CD14-positive monocyte (primary cell): ENCODE measurements around the gene HOXB8. TPM values are rescaled to one million over a fixed set of nuclear protein-coding genes. Genes with fewer than 3 reads are reported as not detected.

Experiments
- DNase-seq, 3 donors: peaks; one replicate each; pipeline ENCODE4 v3.0.0-alpha.2; 2011 to 2022
- H2AFZ ChIP-seq: 2 replicates; pipeline ENCODE4 v1.6.0; 2012; ENCODE audit warnings: mild to moderate bottlenecking, low read depth, low read length, inconsistent platforms; ENCODE audit not compliant: insufficient read depth, poor library complexity, severe bottlenecking
- H3K27ac ChIP-seq, 2 donors: 1 replicate in 1 of 2; 2 replicates in 1 of 2; pipeline ENCODE4 v1.5.1; 2012 to 2013; ENCODE audit warnings: low read length in 2 of 2, control low read depth in 1 of 2, inconsistent platforms in 1 of 2, low read depth in 1 of 2, mild to moderate bottlenecking in 1 of 2
- H3K27me3 ChIP-seq, 2 donors: one replicate each; pipeline versions ENCODE4 v1.6.0 to v1.6.1; 2011 to 2013; ENCODE audit warnings: low read length in 2 of 2; ENCODE audit not compliant: control insufficient read depth in 2 of 2, insufficient read depth in 2 of 2
- H3K36me3 ChIP-seq, 2 donors: replicated peaks in 1 of 2; 1 replicate in 1 of 2; 2 replicates in 1 of 2; pipeline versions ENCODE4 v1.5.1 to v1.6.1; 2012 to 2013; ENCODE audit warnings: low read length in 2 of 2, control low read depth in 1 of 2, inconsistent platforms in 1 of 2, mild to moderate bottlenecking in 1 of 2; ENCODE audit not compliant: insufficient read depth in 2 of 2, control insufficient read depth in 1 of 2
- H3K4me1 ChIP-seq, 2 donors: 1 replicate in 1 of 2; 2 replicates in 1 of 2; pipeline versions ENCODE4 v1.5.1 to v1.6.1; 2012 to 2013; ENCODE audit warnings: low read length in 2 of 2, control low read depth in 1 of 2, inconsistent platforms in 1 of 2, mild to moderate bottlenecking in 1 of 2, moderate library complexity in 1 of 2; ENCODE audit not compliant: insufficient read depth in 2 of 2, control insufficient read depth in 1 of 2
- H3K4me2 ChIP-seq: replicated peaks from 2 replicates; pipeline ENCODE3; 2012; ENCODE audit warnings: low read length, moderate library complexity, mild to moderate bottlenecking; ENCODE audit not compliant: poor library complexity, severe bottlenecking; ENCODE audit errors: extremely low read depth
- H3K4me3 ChIP-seq, 3 experiments: fragments of 200-600 bp in 1 of 3; sonication (generic) in 1 of 3; replicated peaks in 1 of 3; 1 replicate in 2 of 3; 2 replicates in 1 of 3; pipeline ENCODE4 v1.5.1; 2011 to 2013; ENCODE audit warnings: low read length in 3 of 3, mild to moderate bottlenecking in 3 of 3, control low read depth in 2 of 3, low read depth in 2 of 3, inconsistent platforms in 1 of 3, moderate library complexity in 1 of 3
- H3K79me2 ChIP-seq: 2 replicates; pipeline ENCODE4 v1.6.0; 2012; ENCODE audit warnings: mild to moderate bottlenecking, control low read depth, inconsistent platforms, low read length, moderate library complexity; ENCODE audit not compliant: insufficient read depth
- H3K9ac ChIP-seq: 2 replicates; pipeline ENCODE4 v1.6.0; 2017; ENCODE audit warnings: low read length, mild to moderate bottlenecking; ENCODE audit not compliant: insufficient read depth, poor library complexity, severe bottlenecking
- H3K9me3 ChIP-seq, 2 donors: replicated peaks in 1 of 2; 1 replicate in 1 of 2; 2 replicates in 1 of 2; pipeline versions ENCODE4 v1.5.1 to v1.6.1; 2012 to 2013; ENCODE audit warnings: low read length in 2 of 2, control low read depth in 1 of 2; ENCODE audit not compliant: control insufficient read depth in 1 of 2, insufficient read depth in 1 of 2
- H4K20me1 ChIP-seq: 2 replicates; pipeline ENCODE4 v1.6.0; 2012; ENCODE audit warnings: mild to moderate bottlenecking, low read length, control low read depth, moderate library complexity; ENCODE audit not compliant: insufficient read depth
- H3K27ac Mint-ChIP-seq, 7 donors: one replicate each; pipeline ENCODE4 v1.8.0; 2020; ENCODE audit warnings: mild to moderate bottlenecking in 7 of 7, mixed read lengths in 7 of 7, moderate library complexity in 6 of 7, inconsistent platforms in 2 of 7
- H3K27me3 Mint-ChIP-seq, 3 donors: one replicate each; pipeline ENCODE4 v1.8.0; 2021 to 2022; ENCODE audit warnings: low read depth in 3 of 3, mild to moderate bottlenecking in 3 of 3, mixed read lengths in 3 of 3, moderate library complexity in 3 of 3, inconsistent platforms in 1 of 3
- H3K36me3 Mint-ChIP-seq, 2 donors: one replicate each; pipeline ENCODE4 v1.8.0; 2020; ENCODE audit warnings: mixed read lengths in 2 of 2, inconsistent platforms in 1 of 2, mild to moderate bottlenecking in 1 of 2
- H3K4me1 Mint-ChIP-seq: one replicate; pipeline ENCODE4 v1.8.0; 2020; ENCODE audit warnings: mild to moderate bottlenecking, mixed read lengths
- H3K4me3 Mint-ChIP-seq, 2 donors: one replicate each; pipeline ENCODE4 v1.8.0; 2020; ENCODE audit warnings: mild to moderate bottlenecking in 2 of 2, mixed read lengths in 2 of 2, moderate library complexity in 1 of 2
- H3K9me3 Mint-ChIP-seq, 7 donors: one replicate each; pipeline ENCODE4 v1.8.0; 2020 to 2022; ENCODE audit warnings: mixed read lengths in 7 of 7, mild to moderate bottlenecking in 6 of 7, moderate library complexity in 6 of 7, inconsistent platforms in 2 of 7
- CTCF ChIP-seq: fragments of 200-600 bp; IDR thresholded peaks from one replicate; pipeline ENCODE4 v1.8.0; 2022; ENCODE audit warnings: antibody characterized with exemption, mild to moderate bottlenecking
- WGBS: methylation state at CpG from one replicate; pipeline ENCODE4 v1.1.5; 2013; ENCODE audit warnings: missing lambda C conversion rate; ENCODE audit not compliant: insufficient coverage; 5-methylcytosine and 5-hydroxymethylcytosine counted together
- intact Hi-C, 2 donors: fragments of 100-400 bp; cut with micrococcal nuclease; formaldehyde crosslinking; loops; one replicate each; pipeline versions ENCODE4 v1.15.0 to v1.15.1; 2023
- polyA plus RNA-seq, 3 donors: library from polyadenylated mRNA; depleted of rRNA in 1 of 3; unstranded in 2 of 3; stranded (reverse) in 1 of 3; fragments of 300-500 nt in 2 of 3; fragments of >200 nt in 1 of 3; fragmentation: Illumina TruSeq in 2 of 3; gene quantifications; 1 replicate in 2 of 3; 2 replicates in 1 of 3; pipeline ENCODE4 v1.2.3, GENCODE V29; 2012 to 2021

HOXB8 gene
- polyA plus RNA-seq, 3 donors: not detected

DNA sequence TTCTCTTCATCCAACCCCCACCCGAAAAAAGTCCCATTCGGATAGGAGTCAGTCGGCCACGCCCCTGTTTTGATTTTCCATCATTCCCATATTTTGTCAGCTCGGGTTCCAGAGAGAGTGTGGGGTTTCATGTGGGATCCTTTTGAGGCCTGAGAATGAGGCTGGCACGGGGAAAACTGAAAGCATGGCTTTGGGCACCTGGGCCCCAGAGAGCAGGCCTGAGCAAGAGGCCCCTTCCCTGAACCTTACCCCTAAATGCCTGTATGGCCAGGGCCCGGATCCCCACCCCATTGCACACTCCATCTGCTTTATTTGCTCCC, 32.4 kb downstream of the HOXB8 start:
- H3K27ac Mint-ChIP-seq: no peak overlapping the region
- Histone ChIP-seq H2AFZ (no peak overlapping the region), H3K4me1 (peaks cover 40 to 56% of the 10 kb centered on the region in 2 donors), H3K4me2 (no peak overlapping the region), H3K4me3 (no peak overlapping the region), H3K36me3 (no peaks in the 10 kb centered on the region), H3K9ac (no peak overlapping the region), H3K9me3 (peaks cover 0 to 24% of the 10 kb centered on the region in 2 donors), H3K27ac (no peak overlapping the region), H3K27me3 (peaks cover 84 to 94% of the 10 kb centered on the region in 2 donors), H3K79me2 (no peaks in the 10 kb centered on the region), H4K20me1 (no peaks in the 10 kb centered on the region)
- DNase-seq: no peak
- peaks cover 4 to 44% (median 29%) of the 10 kb centered on the region in 7 donors for H3K9me3 Mint-ChIP-seq
- peaks cover 57% of the 10 kb centered on the region for H3K4me1 Mint-ChIP-seq
- intact Hi-C loops: no loop called here
- peaks cover 19 to 36% of the 10 kb centered on the region in 2 donors for H3K36me3 Mint-ChIP-seq
- peaks cover 91 to 97% (median 94%) of the 10 kb centered on the region in 3 donors for H3K27me3 Mint-ChIP-seq
- no peak for TF ChIP-seq CTCF
- peak overlapping the region in 1 of 2 donors; percentile 80 for H3K4me3 Mint-ChIP-seq
- WGBS: no CpG with 5 or more reads among the region's 7 CpGs

- H4K20me1 ChIP-seq: no peaks in the 10 kb centered on the region
- 13% methylated on average over 7 of the region's 26 CpGs for WGBS
- intact Hi-C loops: no loop called here
- no peak overlapping the region for H3K4me3 ChIP-seq
- no peak for TF ChIP-seq CTCF
- peaks cover 32 to 50% of the 10 kb centered on the region in 2 donors for H3K4me1 ChIP-seq
- H3K27ac ChIP-seq: no peak overlapping the region
- no peaks in the 10 kb centered on the region for H3K79me2 ChIP-seq
- H3K27ac Mint-ChIP-seq: no peak overlapping the region
- H3K4me2 ChIP-seq: no peak overlapping the region
- DNase-seq: no peak
- H3K9me3 Mint-ChIP-seq: peaks cover 4 to 45% (median 27%) of the 10 kb centered on the region in 7 donors
- peak overlapping the region; percentile 31 to 94 for H3K4me3 Mint-ChIP-seq
- H2AFZ ChIP-seq: no peak overlapping the region
- no peaks in the 10 kb centered on the region for H3K36me3 ChIP-seq
- peaks cover 77 to 93% of the 10 kb centered on the region in 2 donors for H3K27me3 ChIP-seq
- peaks cover 13 to 21% of the 10 kb centered on the region in 2 donors for H3K36me3 Mint-ChIP-seq
- no peak overlapping the region for H3K9ac ChIP-seq
- H3K27me3 Mint-ChIP-seq: peaks cover 86 to 95% (median 90%) of the 10 kb centered on the region in 3 donors
- H3K4me1 Mint-ChIP-seq: peaks cover 49% of the 10 kb centered on the region
- H3K9me3 ChIP-seq: peaks cover 0 to 24% of the 10 kb centered on the region in 2 donors
These were observed 35.1 kb downstream of the HOXB8 start for GRCh38 chr17:48579760-48580554.
